Amniotic epithelial cell (primary cell): Measurements from ENCODE around the gene SLC40A1.
A peak's percentile ranks its signal among the peaks of the same experiment; 100 is the strongest.

ENCODE experiments used
- DNase-seq: peaks from one replicate; pipeline ENCODE4 v3.0.0-alpha.2; 2010; ENCODE audit warnings: low read depth

Gene SLC40A1

DNA sequence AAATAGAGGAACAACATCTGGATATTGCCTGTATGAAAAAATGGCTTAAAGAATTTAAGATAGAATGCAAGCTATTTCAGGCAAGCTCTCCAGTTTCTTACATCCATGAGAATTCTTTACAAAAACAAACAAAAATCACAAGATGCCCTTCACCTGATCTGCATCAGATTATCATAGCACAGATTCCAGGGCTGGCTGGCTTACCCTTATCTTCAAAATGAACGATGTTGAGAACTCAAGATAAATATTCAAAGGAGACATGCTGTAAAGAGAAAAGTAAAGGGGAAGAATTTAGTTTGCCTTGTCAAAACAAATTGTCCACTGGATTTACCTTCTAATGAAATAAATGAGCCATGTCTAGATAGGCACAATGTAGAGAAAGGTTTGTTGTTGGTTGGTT lies 18.7 kb upstream of the SLC40A1 start:
- DNase-seq = peak; percentile 85

DNA sequence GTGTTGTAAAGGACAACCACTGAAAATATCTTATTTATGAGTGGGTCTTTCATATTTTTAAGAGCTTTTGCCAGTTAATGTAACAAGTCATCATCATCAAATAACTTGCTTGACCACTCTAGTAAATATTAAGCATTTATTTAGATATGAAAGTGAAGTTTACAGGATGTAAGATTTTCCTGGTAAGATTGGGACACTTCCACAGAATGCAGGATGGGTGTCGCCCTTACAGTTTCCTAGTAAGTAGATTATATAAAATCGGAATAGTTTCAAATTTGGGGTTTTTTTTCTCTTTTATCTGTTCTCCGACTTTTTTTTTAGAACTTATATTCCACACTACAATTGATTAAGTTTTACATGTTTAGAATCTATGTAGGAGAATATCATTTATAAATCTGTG lies 14.8 kb upstream of the SLC40A1 start:
- DNase-seq = no peak

DNA sequence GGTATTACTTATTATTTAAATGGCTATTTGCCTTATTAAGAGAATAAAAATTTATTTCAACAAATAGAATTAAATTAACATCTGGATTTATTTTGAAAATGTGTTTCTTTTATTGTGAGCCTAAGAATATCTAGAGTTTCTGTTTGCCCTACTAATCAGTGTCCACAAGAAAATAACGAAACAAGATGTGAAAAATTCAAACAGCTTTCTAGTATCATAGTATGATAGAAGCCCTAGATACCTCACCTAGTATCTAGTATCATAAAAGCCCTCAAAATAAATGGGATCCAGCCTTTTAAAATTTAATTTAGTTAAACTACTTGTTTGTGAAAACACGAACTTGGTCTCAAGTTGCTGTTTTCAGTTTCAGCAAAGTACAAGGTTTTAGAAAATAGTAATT lies 13.7 kb upstream of the SLC40A1 start:
- DNase-seq = no peak

DNA sequence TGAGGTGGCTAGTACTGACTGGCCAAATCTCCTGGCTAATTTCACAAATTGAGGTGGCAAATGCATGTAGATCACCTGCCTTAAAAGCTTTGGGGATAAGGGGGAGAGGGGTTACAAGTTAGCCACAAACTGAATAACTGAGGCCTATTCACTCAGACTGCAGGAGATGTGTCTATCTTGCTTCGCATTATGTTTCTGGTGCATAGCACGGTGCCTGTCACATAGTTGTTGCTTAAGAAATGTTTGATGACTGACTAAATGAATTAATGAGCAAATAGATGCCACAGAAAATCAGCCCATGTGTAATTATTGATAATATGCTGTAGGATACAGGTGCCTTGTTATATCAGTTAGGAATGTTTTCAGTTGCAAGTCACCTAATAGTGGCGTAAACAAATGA lies 12.5 kb upstream of the SLC40A1 start:
- DNase-seq = no peak

DNA sequence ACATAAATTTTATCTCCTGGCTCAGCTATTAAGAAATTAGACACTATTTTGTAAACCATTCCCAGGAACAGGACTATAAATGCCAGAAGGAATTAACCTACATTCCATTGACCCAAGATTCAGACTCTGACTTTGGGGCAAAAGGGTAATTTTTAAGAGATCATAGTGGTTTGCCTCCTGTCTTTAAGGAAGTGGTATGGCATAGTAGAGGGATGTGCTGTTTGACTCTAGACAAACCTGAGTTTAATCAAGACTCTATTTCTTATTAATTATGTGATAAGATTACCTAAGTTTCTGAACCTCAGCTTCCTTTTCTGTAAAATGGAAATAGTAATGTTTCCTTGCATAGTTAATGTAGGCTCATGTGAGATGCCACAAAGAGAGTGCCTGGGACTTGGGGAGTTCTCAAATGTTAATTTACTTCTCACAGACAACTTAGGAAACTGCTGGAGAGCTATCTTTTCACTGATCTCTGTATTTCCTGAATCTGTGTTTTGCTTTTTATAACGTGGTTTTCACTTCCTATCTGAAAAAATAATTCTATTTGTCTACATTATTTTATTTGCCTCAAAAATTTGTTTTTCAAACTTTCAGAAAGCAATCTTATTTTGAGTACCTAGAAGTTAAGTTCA lies 11.9 kb upstream of the SLC40A1 start:
- DNase-seq = no peak

DNA sequence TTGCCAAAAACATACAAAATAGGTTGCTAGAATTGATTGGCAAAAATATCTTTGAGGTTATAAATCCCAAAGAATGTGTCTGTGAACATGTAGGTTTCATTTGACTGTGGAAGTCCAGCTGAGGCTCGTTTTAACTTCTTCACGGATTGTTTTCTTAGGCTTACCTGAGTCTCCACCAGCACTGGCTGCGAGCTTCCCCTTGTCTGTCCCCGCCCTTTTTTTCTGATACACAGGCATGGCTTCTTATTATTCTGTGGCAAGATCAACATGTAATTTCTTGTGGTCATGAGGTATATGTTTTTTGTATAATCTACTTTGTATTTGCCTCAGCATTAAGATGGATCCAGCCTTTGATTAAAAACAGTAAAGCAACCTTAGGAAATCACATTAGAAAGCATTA lies 7.2 kb upstream of the SLC40A1 start:
- no peak for DNase-seq

DNA sequence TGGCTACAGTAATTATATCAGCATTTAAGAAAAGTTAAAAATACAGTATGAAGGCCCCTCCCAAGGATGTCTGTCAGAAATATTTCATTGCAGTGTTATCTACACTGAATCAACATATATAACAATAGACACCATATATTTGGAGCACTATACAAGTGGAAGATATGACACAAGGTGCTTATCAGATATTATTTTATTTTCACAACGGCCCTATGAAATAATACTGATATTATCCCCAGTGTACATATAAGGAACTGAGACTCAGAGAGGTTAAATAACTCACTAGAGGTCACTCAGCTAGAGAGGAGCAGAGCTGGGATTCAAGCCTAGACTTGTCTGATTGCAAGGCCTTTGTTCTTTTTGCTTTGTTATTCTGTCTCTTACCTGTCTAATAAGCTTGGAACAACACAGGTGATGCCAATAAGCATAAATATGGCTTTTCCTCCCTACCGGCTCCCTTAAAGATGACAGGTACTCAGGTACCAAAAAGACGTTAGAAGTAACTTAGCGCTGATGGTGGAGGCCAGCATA lies 4.7 kb upstream of the SLC40A1 start:
- DNase-seq = no peak

DNA sequence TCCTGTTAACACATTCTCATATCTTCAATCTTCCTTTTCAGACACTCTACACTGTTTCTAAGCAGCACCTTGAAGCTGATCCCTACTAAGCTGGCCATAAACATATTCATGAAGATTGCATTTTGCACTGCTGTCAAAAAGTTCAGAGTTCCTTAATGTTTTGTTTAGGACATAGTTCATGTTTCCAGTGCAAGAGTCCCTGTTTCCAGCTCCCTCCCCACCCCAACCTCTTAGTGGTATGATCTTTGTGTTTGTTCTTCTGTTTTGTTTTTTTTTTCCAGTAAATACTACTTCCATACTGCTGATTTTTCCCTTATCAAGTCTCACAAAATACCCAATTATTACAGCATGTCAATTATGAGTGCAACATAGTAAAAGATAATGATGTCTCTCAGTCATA lies 4.1 kb upstream of the SLC40A1 start:
- DNase-seq = no peak

DNA sequence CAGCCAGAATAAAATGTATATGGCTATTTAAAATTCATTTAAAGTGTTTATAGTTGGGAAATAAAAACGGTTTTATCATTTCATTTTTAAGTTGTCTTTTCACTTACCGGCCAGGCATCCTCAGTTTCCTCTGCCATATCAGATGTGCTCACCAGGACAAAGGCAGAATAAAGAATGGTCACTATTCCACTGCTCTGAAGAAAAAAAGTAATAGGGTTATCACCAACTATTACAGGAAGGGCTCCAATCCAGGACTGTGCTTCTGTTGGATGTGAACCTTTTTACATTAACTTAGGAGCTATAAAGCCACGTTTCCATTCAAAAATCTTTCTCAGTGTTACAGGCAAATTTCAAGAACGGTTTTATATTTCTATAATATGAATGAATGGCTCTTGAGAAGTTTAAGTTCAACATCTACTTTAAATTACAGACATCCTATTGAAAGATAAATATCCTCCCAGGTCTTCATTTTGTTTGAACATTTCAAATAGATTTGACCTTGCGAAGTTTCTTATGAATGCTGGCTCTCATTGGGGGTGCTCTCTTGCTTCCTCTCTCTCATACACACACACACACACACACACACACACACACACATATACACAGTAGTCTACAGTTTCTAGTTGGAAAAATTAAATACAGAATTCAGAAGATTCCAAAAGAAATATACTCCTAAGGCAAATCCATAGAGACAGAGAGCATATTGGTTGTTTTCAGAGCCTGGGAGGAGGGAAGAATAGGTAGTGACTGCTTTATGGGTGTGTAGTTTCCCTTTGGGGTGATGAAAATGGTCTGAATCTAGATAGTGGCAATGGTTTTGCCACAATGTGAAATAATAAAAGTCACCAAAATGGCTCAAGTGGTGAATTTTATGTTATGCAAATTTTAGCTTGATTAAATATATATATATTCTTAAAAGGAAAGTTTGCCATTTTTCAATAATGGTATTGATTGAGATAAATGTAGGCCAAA lies 2.9 kb upstream of the SLC40A1 start:
- no peak for DNase-seq

DNA sequence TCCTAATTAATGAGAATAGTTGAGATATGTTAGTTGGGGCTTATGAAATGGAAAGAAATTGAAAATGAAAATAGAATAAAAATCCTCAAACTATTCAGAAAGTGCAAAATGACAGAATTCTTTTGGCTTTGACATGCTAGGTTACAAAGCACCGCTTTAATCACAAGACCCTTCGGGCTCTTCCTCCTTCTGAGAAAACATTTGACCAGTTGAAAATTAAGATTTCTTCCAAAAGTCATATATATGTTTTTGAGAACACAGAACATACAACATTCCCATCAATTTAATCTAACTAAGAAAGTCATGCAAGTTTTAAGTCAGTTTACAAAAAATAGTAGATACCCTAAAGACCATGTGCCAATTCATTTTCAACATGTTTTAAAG lies 2.2 kb upstream of the SLC40A1 start:
- no peak for DNase-seq

DNA sequence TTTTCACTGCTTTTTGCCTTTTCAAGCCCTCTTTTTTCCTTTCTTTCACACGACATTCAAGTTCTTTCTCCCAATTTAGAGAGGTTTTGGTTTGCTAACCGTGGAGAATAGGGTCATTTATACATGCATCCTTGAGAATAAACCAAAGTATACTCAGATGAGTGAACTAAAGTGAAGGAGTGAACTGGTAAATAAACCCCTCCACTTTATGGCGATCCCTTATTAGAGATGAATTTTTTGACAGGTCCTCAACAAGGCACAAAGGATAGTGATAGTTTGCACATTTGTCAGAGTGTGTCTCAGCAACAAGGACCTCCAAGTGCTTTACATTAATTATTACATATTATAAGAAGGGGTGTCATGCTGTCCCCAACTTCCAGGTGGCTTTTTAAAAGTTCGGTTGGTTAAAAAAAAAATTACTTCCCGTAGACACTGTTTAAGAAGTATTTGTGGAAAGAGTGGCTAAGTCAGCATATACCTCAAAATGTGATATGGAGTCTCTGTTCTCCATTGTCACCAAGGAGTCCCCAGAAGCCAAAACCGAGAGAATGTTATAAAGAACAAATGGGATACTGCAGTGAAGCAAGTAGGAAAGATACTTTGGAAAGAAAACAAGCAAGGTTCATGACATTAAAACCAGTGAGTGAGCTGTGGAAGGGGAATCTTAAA lies 1.7 kb upstream of the SLC40A1 start:
- DNase-seq = no peak

DNA sequence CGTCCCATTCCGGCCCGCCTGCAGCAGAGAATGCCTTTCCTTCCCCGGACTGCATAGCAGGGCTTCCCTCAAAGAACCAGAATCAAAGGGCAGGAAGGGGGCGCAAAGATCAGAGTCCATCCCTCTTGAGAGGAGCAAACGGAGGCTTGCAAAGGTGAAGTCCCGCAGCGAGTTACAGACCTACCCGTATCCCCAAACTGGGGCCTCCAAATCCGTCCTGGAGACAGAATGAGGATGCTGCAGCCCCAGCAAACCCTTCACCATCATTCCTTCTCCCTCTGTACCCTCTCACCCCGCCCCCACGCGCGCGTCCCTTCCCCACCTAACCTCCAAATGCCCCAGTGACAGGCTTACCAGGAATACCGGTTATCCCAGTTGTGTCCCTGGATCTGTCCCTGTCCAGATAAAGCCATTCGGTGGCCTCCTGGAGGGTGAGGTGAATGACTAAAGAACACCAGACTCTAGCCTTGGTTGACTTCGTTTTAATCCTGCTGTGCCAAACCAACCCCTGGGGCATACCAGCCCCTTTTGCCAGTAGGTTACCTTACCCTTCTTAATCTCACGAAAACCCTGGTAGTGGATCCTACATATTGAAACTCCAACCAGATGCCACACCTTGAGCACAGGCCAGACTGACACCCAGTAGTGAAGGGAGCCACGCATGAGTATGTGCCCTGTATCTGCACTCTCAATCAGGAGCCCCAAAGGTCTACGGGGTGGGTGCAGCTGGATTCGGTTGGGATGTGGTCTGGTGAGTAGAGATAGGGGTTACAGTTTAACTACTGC lies 961 bp upstream of the SLC40A1 start:
- no peak for DNase-seq

DNA sequence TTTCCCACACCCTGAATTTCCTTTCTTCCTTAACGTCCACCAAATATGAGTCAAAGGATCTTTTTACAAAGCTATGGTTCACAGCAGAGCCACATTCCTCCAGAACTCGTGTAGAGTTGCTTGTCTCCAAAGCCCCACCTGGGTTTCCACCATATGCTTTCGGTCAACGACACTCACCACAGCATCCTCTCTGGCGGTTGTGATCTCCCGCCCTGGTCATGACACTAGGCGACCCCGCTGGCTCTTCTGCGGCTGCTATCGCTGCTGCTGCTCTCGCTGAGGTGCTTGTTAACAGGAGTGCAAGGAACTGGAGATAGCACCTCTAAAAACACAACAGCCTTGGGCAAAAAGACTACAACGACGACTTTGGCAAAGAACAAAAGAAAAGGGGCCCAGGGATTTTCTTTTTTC lies 340 bp downstream of the SLC40A1 start:
- DNase-seq = peak; percentile 27

DNA sequence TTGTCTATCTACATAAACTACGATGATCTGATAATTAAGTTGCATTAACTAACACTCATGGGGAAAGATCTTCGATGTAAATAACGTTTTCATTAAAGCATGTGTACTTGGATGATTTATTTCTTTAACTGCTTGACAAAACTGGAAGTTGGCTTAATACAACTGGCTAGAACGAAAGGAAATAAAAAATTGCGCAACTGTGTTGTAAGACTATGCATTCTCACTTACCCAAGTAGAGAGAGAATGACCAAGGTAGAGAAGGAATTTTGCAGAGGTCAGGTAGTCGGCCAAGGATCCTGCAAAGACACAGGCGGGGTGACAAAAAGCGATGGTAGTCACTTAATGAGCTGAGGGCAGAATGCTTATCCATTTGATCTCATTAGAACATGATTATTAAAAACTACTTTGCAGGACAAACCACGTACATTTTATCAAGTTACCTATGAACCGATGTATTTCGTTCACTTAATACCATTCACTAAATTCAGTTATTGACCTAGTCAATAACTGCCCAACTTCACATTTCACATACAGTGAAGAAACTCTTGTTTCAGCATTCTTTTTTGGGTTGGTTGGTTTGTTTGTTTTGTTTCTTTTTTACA lies 900 bp downstream of the SLC40A1 start:
- peak; percentile 90 for DNase-seq

DNA sequence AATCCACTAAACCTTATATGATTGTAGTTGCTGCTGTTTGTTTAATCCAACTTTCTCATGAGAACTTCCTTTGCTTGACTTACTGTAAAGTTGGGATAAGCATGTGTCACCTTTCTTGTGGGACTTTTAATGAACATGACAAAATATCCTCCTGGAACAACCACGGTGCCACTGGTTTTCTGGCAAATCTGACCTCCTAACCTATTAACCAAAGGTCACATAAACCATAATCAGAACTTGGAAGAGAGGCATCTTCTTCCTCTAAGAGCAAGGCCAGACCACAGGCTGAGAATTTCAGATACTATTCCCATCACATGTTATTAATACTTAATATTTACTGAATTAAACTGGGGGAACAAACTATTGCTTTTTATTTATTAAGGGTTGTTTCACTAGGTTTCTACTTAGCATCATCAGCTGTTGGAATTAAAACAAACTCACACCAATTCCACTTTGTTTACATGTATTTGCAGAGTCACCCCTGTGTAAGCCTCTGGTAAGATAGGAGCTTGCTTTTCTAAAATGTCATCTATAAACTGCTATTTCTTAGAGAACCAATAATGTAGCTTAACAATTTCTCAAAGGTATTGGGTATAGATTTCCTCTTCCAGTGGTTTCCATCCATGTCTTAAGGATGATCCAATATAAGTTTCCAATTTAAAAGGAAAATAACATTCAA lies 2.2 kb downstream of the SLC40A1 start:
- DNase-seq = no peak

DNA sequence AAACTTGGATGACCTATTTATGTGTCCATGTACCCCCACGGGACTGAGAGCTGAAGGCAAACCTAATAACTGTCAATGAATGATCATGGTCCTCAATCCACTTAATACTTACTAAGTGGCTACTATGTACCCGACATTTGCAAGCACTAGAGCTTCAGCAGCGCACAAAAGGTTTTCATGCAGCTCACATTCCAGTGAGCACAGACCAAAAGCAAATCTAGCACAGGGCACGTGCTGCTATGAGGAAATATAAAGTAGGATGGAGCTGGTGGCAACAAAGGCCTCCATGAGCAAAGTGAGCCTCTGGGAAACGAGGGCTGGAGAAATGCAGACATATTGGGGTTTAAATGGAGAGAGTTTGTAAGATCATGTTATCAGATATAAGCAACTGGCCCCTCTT lies 3.5 kb downstream of the SLC40A1 start:
- DNase-seq = no peak

DNA sequence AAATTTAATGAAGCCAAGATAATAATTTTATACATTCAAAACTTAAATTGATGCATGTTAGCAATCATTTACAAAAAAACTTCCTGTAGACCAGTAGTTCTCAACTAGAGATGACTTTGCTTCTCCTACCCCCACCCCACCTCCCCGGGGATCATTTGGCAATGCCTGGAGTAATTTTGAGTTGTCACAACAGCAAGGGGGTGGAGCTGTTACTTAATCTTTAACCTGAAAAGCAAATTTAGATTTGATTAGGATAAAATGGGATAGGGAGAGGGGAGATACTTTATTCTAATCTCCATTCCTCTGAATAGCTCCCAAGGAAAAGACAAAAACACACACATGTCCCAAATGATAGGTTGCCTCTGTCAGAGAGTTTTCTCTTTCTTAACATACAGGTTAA lies 4.2 kb downstream of the SLC40A1 start:
- DNase-seq = no peak

DNA sequence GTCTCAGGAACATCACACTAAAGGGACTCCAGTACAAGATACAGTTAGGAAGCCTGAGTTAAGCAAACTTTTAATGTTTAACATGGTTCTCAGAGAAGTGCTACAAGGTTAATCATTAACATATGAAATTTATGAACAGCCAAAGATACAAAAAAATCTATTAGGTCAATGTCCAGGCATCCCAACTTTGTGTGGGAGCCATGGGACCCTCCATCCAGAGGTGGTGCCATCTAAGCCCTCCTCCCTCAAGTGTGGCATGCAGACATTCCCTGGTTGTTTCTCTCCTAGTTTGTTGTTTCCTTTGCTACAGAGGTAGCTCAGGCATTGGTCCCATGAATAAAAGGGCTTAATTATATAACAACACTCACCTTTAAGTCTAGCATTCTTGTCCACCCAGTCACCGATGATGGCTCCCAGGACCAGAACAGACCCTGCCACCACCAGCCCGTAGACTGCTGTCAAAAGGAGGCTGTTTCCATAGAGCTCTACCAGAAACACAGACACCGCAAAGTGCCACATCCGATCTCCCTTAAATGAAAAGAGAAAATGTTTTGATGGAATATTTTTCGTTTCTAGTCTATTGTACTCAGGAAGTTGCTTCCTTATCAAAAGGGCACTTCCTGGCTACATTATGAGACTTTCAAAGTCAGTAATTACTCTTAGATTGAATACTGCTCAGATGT lies 5.7 kb downstream of the SLC40A1 start:
- DNase-seq = no peak

DNA sequence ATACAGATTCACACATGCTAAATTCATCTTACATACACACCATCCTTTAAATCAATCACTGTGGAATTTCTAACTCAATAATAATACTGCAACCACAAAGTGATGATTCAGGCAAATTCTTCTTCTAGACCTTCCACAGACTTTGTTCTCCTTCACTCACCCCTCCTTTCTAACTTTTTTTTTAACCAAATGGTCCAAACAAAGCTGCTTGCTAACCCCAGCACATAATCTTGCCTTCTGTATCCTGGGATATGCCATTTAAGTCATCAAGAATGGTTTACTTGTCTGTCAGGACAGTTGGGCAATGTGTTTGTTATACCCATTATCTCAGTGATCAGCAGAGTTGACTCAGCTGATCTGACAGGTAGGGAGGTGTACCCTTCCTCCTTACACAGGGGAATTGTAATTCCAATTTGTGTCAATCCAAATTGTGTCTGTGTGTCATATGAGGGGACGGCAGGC lies 10.0 kb downstream of the SLC40A1 start:
- DNase-seq = peak; percentile 94

DNA sequence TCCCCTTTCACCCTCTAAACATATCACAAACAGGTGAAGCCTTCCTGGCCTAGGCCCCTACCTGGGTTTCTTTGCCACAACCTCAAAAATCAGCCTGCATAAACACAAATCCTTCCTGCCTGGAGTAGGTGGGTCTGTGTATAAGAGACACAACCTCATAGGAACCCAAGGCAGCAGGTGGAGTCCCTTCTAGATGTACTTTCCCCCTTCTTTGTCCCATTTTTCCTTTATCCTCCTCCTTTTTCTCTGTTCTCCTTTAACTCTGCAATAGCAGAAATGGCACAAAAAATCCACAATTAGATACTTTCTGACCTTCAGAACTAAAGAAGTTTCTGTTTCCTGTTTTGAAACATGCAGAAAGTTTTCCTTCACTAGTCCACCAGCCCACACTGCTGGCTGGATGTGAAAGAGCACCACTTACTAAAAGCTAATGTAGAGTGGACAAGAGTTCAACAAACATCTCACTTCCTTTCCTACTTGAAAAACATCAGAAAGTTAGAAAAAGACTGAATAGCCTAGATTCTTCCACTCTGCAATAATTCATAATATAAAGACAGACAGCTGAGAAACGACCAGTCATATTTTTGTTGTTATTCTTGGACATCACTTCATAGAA lies 11.2 kb downstream of the SLC40A1 start:
- DNase-seq = peak; percentile 45
